ENCODE results near the gene ZXDC. TPM values are rescaled to one million over a fixed set of nuclear protein-coding genes. Genes with fewer than 3 reads are reported as not detected.

The ZXDC gene
- total RNA-seq, 1 experiment from 2014 or later = 37.2 TPM

GRCh38 chr3:126417981-126418530 is 57.6 kb downstream of the ZXDC start:
- BruUV-seq (replicated peaks) = no TSS peak
- POLR2A ChIA-PET = no interaction called here
- no peaks in the 10 kb centered on the region for H3K27me3 Mint-ChIP-seq (ENCODE audit: insufficient read depth, unreplicated experiment)
- no peak overlapping the region for H3K27ac Mint-ChIP-seq (ENCODE audit: low read depth, unreplicated experiment)
- TF ChIP-seq CTCF (IDR thresholded peaks at IDR 0.05; ENCODE audit: unreplicated experiment) = no peak
- CTCF ChIA-PET = no interaction called here
- peaks cover 7% of the 10 kb centered on the region for H3K4me1 Mint-ChIP-seq (ENCODE audit: insufficient read depth, unreplicated experiment)
- no peak for DNase-seq (ENCODE audit: unreplicated experiment)
- H3K4me3 Mint-ChIP-seq (ENCODE audit: unreplicated experiment) = no peak overlapping the region
- intact Hi-C loops (cut with micrococcal nuclease) = no loop called here
- H3K9me3 Mint-ChIP-seq (ENCODE audit: unreplicated experiment) = no peaks in the 10 kb centered on the region
- H3K36me3 Mint-ChIP-seq (ENCODE audit: insufficient read depth, unreplicated experiment) = peaks cover 5% of the 10 kb centered on the region

GRCh38 chr3:126417515-126417914 is 58.2 kb downstream of the ZXDC start:
- BruUV-seq (replicated peaks) = no TSS peak
- intact Hi-C loops (cut with micrococcal nuclease) = no loop called here
- CTCF ChIA-PET = interaction anchor here (1.5 kb wide), 1 partner anchor 284 kb away, joined by 4 read pairs; no protein-coding TSS in a partner anchor

GRCh38 chr3:126416943-126417342 is 58.7 kb downstream of the ZXDC start:
- ChIA-PET CTCF (interaction anchor here (0.6 to 1.5 kb wide), 3 partner anchors 17 to 283 kb away, joined by 3 to 4 read pairs (median 3); no protein-coding TSS in a partner anchor), POLR2A (no interaction called here)
- no TSS peak for BruUV-seq (replicated peaks)
- H3K4me1 Mint-ChIP-seq (ENCODE audit: insufficient read depth, unreplicated experiment) = peaks cover 7% of the 10 kb centered on the region
- TF ChIP-seq CTCF (IDR thresholded peaks at IDR 0.05; ENCODE audit: unreplicated experiment) = no peak
- H3K36me3 Mint-ChIP-seq (ENCODE audit: insufficient read depth, unreplicated experiment) = peaks cover 5% of the 10 kb centered on the region
- H3K27ac Mint-ChIP-seq (ENCODE audit: low read depth, unreplicated experiment) = no peak overlapping the region
- no peaks in the 10 kb centered on the region for H3K9me3 Mint-ChIP-seq (ENCODE audit: unreplicated experiment)
- H3K4me3 Mint-ChIP-seq (ENCODE audit: unreplicated experiment) = no peak overlapping the region
- DNase-seq (ENCODE audit: unreplicated experiment) = no peak
- H3K27me3 Mint-ChIP-seq (ENCODE audit: insufficient read depth, unreplicated experiment) = peaks cover 7% of the 10 kb centered on the region
- intact Hi-C loops (cut with micrococcal nuclease) = no loop called here

More at GRCh38 chr3:126417515-126417914, 58.2 kb downstream of the ZXDC start:
- peaks cover 7% of the 10 kb centered on the region for H3K4me1 Mint-ChIP-seq (ENCODE audit: insufficient read depth, unreplicated experiment)
- peaks cover 1% of the 10 kb centered on the region for H3K27me3 Mint-ChIP-seq (ENCODE audit: insufficient read depth, unreplicated experiment)
- peaks cover 5% of the 10 kb centered on the region for H3K36me3 Mint-ChIP-seq (ENCODE audit: insufficient read depth, unreplicated experiment)
- H3K27ac Mint-ChIP-seq (ENCODE audit: low read depth, unreplicated experiment) = no peak overlapping the region
- no peak overlapping the region for H3K4me3 Mint-ChIP-seq (ENCODE audit: unreplicated experiment)
- no peak for DNase-seq (ENCODE audit: unreplicated experiment)
- POLR2A ChIA-PET = no interaction called here
- no peaks in the 10 kb centered on the region for H3K9me3 Mint-ChIP-seq (ENCODE audit: unreplicated experiment)
- no peak for TF ChIP-seq CTCF (IDR thresholded peaks at IDR 0.05; ENCODE audit: unreplicated experiment)

GRCh38 chr3:126415661-126416591 is 59.8 kb downstream of the ZXDC start:
- H3K4me3 Mint-ChIP-seq (ENCODE audit: unreplicated experiment) = no peak overlapping the region
- no TSS peak for BruUV-seq (replicated peaks)
- ChIA-PET POLR2A (no interaction called here), CTCF (interaction anchor here (0.6 to 1.5 kb wide), 4 partner anchors 16 to 282 kb away, joined by 3 to 4 read pairs (median 3); no protein-coding TSS in a partner anchor)
- H3K4me1 Mint-ChIP-seq (ENCODE audit: insufficient read depth, unreplicated experiment) = peaks cover 7% of the 10 kb centered on the region
- intact Hi-C loops (cut with micrococcal nuclease) = no loop called here
- H3K27ac Mint-ChIP-seq (ENCODE audit: low read depth, unreplicated experiment) = no peak overlapping the region
- peaks cover 5% of the 10 kb centered on the region for H3K36me3 Mint-ChIP-seq (ENCODE audit: insufficient read depth, unreplicated experiment)
- DNase-seq (ENCODE audit: unreplicated experiment) = no peak
- TF ChIP-seq CTCF (IDR thresholded peaks at IDR 0.05; ENCODE audit: unreplicated experiment) = no peak
- no peaks in the 10 kb centered on the region for H3K9me3 Mint-ChIP-seq (ENCODE audit: unreplicated experiment)
- peaks cover 17% of the 10 kb centered on the region for H3K27me3 Mint-ChIP-seq (ENCODE audit: insufficient read depth, unreplicated experiment)

Data from MCF 10A (cell line).